ENCODE results near the gene DHRS1.
"Not testable (repeated sequence)": the region's sequence is repeated elsewhere in the genome, so short reads cannot be mapped to it uniquely, and the experiment has no call there.

DHRS1 gene

DNA sequence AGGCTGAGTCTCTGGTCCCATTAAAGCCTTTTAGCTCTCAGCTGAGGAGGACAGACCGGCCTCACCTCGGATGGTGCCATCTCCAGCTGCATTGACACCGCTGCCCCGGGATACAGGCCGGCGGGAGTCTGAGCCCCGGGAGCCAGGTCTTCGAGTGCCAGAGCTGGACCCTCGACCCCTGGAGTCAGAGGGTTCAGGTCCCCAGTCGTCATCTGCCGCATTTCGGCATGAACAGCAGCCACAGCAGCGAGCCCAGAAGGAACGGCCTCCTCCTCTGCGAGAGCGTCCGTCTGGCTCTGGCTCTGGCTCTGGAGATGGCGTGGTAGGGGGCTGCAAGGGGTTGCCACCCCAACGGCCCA is 37.6 kb downstream of the DHRS1 start:
- no peak for DNase-seq

GRCh38 chr14:24261256-24261968 is 38.2 kb downstream of the DHRS1 start:
- no peak for DNase-seq

DNA sequence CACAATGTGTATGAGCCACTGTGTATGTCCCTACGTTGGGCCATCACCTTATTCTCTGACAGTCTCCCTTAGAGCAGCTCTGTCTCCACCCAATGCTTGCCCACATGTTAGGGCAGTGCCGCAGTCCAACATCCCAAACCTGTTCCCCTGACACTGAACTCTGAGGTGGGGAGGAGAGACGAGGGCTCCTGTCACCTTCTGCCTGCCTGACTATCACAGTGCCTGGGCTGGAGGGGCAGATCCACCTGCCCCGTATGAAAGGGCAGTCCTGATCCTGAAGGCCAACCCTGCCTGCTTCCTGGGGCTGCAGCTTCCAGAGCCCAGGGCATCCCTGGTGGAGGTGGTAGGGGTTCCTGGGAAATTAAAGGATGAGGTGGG is 38.8 kb downstream of the DHRS1 start:
- DNase-seq, result no peak

DNA sequence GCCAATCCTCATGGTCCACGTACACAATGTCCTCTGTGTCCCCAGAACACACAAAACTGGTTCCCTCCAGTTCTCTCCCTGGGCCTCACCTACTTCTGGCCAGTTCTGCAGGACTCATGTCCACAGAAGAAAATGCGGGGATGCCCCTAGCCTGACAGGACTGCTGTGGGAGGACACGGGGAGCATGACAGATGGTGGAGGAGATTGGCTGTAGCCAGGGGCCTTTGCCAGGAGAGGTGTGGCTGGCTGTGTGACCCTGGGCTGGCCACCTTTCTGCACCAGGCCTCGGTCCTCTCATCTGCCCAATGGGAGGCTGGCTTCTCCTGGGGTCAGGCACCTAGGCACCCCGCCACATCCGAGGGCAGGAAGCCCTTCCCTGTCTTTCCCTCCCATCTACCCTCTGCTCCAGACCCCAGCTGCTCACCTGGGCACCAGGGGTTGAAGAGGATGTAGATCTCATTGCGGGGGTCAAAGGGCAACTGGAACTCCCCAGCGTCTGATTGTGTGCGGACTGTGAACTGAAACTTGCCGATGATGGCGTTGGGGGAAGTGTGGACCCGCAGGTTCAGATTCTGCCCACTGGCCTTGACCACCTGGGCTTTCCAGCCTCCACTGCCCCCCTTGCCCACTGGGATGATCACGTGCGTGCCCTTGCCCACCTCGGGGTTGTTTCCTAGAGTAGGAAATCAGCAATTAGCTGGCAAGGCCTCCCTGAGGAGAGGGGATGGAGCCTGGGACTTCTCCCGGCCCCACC is 39.4 kb downstream of the DHRS1 start:
- DNase-seq, result no peak

- no peak for DNase-seq
Observed at GRCh38 chr14:24259282-24260025, 40.1 kb downstream of the DHRS1 start.

DNA sequence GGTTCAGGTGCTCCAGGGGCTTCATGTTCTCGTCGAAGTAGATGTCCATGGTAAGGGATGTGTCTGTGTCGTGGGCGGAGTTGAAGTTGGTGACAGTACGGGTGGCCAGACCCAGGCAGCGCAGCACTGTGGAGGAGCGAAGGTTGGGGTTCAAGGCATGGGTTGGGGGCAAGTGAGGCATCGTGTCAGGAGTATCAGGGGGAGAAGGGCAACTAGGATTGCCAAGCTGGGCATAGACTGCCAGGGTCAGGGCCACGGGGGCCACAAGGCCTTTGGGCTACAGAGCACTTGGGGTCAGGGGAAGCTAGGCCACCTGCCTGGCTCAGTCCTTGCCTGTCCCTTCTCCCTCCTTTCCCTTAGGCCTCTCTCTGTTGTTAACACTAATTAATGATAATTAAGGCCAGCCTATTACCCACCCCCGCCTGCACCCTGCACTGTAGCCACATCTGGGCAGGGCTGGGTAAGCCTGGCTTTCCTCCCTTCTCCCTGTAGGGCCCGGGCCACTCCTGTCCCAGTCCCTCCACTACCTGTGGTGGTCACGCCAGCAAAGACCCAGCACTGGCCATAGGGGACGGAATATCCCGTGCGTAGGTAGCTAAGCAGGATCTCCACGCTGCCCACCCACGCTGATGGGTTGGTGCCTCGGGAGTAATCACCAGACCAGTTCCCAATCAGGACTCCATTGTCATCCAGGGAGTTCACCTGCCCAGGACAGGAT is 40.9 kb downstream of the DHRS1 start:
- DNase-seq, result no peak

GRCh38 chr14:24258119-24258518 is 41.5 kb downstream of the DHRS1 start:
- no peak for DNase-seq

GRCh38 chr14:24256960-24257359 is 42.6 kb downstream of the DHRS1 start:
- no peak for DNase-seq

DNA sequence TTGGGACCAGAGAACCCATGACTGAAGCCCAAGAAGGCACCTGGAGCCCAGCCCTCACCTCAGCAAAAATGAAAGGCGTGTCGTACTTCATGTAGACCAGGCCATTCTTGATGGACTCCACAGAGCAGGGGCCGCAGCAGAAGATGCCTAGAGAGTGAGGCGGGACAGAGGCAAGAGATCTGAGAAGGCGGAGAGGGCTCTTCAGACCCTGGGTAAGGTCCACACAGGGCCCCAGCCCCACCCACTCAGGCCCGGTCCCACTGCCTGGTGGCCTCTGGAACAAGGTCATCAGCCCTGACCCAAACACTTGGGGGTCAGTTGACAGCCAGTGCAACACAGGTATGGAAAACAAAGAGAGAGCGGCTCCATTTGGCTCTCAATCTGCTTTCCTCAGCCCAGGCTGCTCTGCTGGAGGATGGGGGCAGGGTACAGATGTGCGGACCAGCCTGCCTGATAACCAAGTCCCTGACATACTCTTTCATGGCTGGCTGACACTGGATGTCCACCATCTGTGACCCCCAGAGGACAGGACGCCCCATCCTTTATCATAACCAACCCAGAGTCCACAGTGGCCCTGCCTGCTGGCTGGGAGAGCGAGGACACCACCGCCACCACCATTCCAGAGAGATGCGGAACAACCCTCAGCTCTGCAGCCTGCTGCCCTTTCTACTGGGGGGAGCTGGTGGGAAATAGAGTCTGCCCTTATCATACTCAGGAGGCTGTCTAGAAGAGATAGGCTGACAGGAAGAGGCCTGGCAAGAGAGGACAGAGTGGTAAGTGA is 43.5 kb downstream of the DHRS1 start:
- DNase-seq, result no peak

- DNase-seq, result no peak
Observed at GRCh38 chr14:24255438-24255837, 44.1 kb downstream of the DHRS1 start.

DNA sequence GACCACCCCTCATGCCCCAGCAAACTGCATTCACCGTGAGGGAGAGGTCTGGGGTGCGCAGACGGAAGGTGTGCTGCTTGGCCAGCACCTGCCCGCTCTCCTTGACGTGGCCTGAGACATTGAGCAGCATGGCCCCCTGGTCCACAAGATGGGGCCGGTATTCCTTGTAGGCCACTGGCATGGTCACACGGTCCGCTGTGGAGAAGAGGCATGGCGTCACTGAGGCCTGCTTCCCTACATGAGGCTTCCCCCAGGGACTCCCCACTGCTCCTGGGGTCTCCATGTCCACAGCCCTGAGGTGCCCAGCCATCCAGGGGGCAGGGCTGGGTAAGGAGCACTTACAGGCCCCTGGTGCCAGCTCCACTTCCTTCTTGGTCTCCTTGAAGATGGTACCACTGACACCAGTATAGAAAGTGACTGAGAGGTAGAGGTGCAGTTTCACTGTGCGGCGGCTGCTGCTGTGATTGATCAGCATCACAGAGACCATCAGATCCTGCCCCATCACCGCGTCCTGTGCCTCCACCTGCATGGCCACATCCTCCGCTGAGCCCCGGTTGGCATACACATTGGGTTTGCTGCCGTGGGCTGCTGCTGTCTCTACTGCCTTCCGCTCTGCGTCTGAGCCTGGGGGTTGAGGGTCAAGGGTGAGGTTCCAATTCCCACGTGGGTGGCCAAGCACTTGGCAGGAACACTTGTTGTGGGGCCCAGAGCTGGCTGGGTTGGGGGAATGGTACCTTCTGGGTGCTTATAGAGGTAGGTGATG is 44.8 kb downstream of the DHRS1 start:
- DNase-seq, result no peak

- no peak for DNase-seq
Observed at GRCh38 chr14:24253936-24254335, 45.6 kb downstream of the DHRS1 start.

DNA sequence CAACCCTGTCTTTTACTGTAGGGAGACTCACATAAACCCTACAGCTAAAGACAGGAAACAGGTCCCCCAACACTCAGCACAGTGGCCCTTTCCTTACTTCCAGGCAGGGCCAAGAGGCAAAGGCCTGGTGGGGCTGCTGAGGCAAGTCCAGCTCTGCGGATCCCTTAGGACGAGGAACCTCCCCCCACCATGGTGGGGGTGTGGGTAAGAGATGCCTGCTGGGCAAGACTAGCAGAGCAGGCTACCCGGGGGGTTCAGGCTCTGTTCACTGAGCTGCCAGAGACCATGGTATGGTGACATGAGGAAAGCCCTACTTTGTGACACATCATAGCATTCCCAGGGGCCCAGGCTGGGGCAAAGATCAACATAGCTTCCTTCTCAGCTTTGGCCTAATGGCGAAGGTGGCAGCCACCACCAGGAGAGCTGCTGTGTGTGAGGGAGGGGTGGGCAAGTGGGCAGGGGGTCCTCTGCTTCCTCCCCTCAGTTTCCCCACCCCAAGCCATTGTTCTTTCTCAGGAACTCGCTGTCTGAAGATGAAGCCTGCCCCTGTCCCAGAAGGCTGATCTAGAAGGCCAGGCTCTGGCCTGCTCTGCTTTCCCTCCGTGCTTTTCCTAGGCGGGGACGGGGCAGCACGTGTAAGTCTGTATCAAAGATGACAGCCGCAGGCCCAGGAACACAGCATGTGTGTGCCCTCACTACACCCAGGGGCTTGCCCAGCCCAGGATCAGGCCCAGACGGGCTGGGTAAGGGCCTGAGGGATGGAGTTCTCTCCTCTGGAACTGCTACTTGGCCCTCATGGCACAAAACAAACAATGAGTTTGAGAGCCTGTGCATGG is 47.1 kb downstream of the DHRS1 start:
- DNase-seq, result no peak

GRCh38 chr14:24251880-24252288 is 47.7 kb downstream of the DHRS1 start:
- no peak for DNase-seq

- no peak for DNase-seq
Observed at GRCh38 chr14:24250354-24250753, 49.2 kb downstream of the DHRS1 start.

DNA sequence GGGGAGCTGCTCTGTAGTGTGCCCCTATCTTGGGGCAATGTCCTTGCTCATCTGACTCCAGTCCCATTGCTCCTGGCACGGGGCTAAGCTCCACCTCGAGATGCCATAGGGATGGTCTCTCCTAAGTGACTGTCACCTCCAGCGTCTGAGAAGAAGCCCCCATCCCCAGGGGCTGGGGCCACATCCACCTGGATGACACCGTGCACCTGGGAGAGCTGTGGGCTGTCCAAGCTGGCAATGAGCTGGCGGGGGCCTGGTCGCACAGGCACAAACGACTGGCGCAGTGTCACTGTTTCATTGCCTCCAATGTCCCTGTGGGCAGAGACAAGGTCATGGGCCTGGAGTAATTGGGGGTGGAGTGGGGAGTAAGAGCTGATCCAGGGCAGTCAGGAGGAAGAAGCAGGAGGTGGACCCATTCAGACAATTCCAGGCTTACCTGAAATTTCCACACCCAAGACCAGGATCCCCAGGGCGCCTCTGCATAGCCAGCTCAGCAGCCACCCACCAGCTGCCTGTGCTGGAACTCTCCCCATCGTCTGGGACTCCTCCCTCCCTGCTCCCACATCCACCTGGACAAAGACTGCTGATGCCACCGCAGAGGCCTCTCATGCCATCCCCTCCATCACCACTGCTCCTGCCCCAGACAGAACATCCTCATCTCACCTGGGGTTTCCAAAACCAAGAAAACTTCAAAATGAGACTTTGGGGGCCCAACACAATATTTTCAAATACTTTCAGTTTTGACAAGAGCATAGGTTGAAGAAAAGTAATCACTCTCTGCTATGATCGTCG is 50.2 kb downstream of the DHRS1 start:
- no peak for DNase-seq

- DNase-seq, result no peak
Observed at GRCh38 chr14:24247422-24247821, 52.2 kb downstream of the DHRS1 start.

- no peak for DNase-seq
Observed at GRCh38 chr14:24246765-24247212, 52.8 kb downstream of the DHRS1 start.

- not testable (repeated sequence) for DNase-seq
Observed at GRCh38 chr14:24245350-24245749, 54.2 kb downstream of the DHRS1 start.
